Naive thymus-derived CD4-positive, alpha-beta T cell (primary cell): ENCODE data around the gene SSBP3. TPM values are rescaled to one million over a fixed set of nuclear protein-coding genes. Genes with fewer than 3 reads are reported as not detected.

Experiments
- ATAC-seq: fragments of 150-1000 bp; cut with Tn5 transposase; 2 replicates; pipeline ENCODE4 v1.10.0; 2021; ENCODE audit warnings: mild to moderate bottlenecking, moderate library complexity
- CTCF ChIA-PET: fragments of 350-600 bp; sonication (Branson Sonifier 250); formaldehyde crosslinking; loops from one replicate; lab custom pipeline; 2021; ENCODE audit warnings: antibody characterized with exemption; lab: Charles Lee
- POLR2A ChIA-PET: fragments of 350-600 bp; sonication (Branson Sonifier 250); formaldehyde crosslinking; loops from one replicate; lab custom pipeline; 2021; ENCODE audit warnings: antibody characterized with exemption, inconsistent platforms; lab: Charles Lee
- DNase-seq, 9 donors: peaks; one replicate each; pipeline versions ENCODE4 v3.0.0 to v3.0.0-alpha.2; 2020 to 2022; ENCODE audit warnings: mixed read lengths in 1 of 9
- H3K27ac ChIP-seq: one replicate; pipeline ENCODE4 v1.7.0; 2013; ENCODE audit warnings: mild to moderate bottlenecking, low read depth, low read length, moderate library complexity
- H3K27me3 ChIP-seq, 2 donors: one replicate each; pipeline ENCODE4 v1.7.0; 2013; ENCODE audit warnings: low read length in 2 of 2, mild to moderate bottlenecking in 2 of 2, moderate library complexity in 2 of 2; ENCODE audit not compliant: control insufficient read depth in 2 of 2, insufficient read depth in 2 of 2
- H3K36me3 ChIP-seq, 3 experiments: 1 replicate in 2 of 3; 2 replicates in 1 of 3; pipeline ENCODE4 v1.7.0; 2013; ENCODE audit warnings: low read length in 3 of 3, mild to moderate bottlenecking in 3 of 3, moderate library complexity in 1 of 3; ENCODE audit not compliant: insufficient read depth in 3 of 3, control insufficient read depth in 2 of 3
- H3K4me1 ChIP-seq, 2 donors: one replicate each; pipeline ENCODE4 v1.7.0; 2013; ENCODE audit warnings: low read length in 2 of 2, mild to moderate bottlenecking in 2 of 2, moderate library complexity in 1 of 2; ENCODE audit not compliant: control insufficient read depth in 2 of 2, insufficient read depth in 2 of 2
- H3K4me3 ChIP-seq: 2 replicates; pipeline ENCODE4 v1.7.0; 2013; ENCODE audit warnings: mild to moderate bottlenecking, low read length
- H3K9me3 ChIP-seq, 3 experiments: 1 replicate in 2 of 3; 2 replicates in 1 of 3; pipeline ENCODE4 v1.7.0; 2013; ENCODE audit warnings: low read length in 3 of 3; ENCODE audit not compliant: control insufficient read depth in 2 of 3
- H3K27ac Mint-ChIP-seq, 9 donors: one replicate each; pipeline ENCODE4 v1.8.0; 2020 to 2022; ENCODE audit warnings: mixed read lengths in 9 of 9, mild to moderate bottlenecking in 8 of 9, moderate library complexity in 5 of 9, inconsistent platforms in 2 of 9
- H3K27me3 Mint-ChIP-seq, 5 donors: one replicate each; pipeline ENCODE4 v1.8.0; 2021 to 2022; ENCODE audit warnings: mixed read lengths in 5 of 5, mild to moderate bottlenecking in 1 of 5
- H3K36me3 Mint-ChIP-seq, 5 donors: one replicate each; pipeline ENCODE4 v1.8.0; 2020 to 2022; ENCODE audit warnings: mixed read lengths in 5 of 5, mild to moderate bottlenecking in 3 of 5, inconsistent platforms in 1 of 5
- H3K4me1 Mint-ChIP-seq, 7 donors: one replicate each; pipeline ENCODE4 v1.8.0; 2020 to 2022; ENCODE audit warnings: mixed read lengths in 7 of 7, mild to moderate bottlenecking in 3 of 7, inconsistent platforms in 1 of 7
- H3K4me3 Mint-ChIP-seq, 10 donors: one replicate each; pipeline ENCODE4 v1.8.0; 2020 to 2022; ENCODE audit warnings: mild to moderate bottlenecking in 10 of 10, mixed read lengths in 10 of 10, moderate library complexity in 6 of 10, inconsistent platforms in 2 of 10
- H3K9me3 Mint-ChIP-seq, 11 donors: one replicate each; pipeline ENCODE4 v1.8.0; 2020 to 2022; ENCODE audit warnings: mixed read lengths in 11 of 11, mild to moderate bottlenecking in 4 of 11, inconsistent platforms in 1 of 11, moderate library complexity in 1 of 11
- intact Hi-C, 2 donors: fragments of 100-400 bp; cut with micrococcal nuclease; formaldehyde crosslinking; loops; one replicate each; pipeline ENCODE4 v1.15.1; 2023
- polyA plus RNA-seq, 2 donors: library from polyadenylated mRNA; unstranded; fragments of 300-500 nt; fragmentation: Illumina TruSeq; gene quantifications; one replicate each; pipeline ENCODE4 v1.2.3, GENCODE V29; 2021
- total RNA-seq, 6 experiments: library from RNA in 5 of 6; stranded (reverse) in 5 of 6; gene quantifications; 1 replicate in 5 of 6; 2 replicates in 1 of 6; pipeline ENCODE4 v1.2.3 and lab custom pipeline; 2021 to 2026

Gene SSBP3
- total and polyA plus RNA-seq, 7 experiments from 2014 or later: 19.4 to 124 (median 80.5) TPM

GRCh38 chr1:54325284-54325683, 80.9 kb downstream of the SSBP3 start:
- H3K27me3 Mint-ChIP-seq: no peaks in the 10 kb centered on the region
- DNase-seq: no peak
- H3K4me1 Mint-ChIP-seq: peaks cover 26 to 96% (median 90%) of the 10 kb centered on the region in 7 donors
- Histone ChIP-seq H3K27ac (no peak overlapping the region), H3K9me3 (no peaks in the 10 kb centered on the region), H3K4me3 (no peak overlapping the region), H3K36me3 (no peaks in the 10 kb centered on the region), H3K4me1 (peaks cover 0 to 15% of the 10 kb centered on the region in 2 donors), H3K27me3 (no peaks in the 10 kb centered on the region)
- ChIA-PET CTCF (no interaction called here), POLR2A (no interaction called here)
- peaks cover 0 to 10% (median 0%) of the 10 kb centered on the region in 5 donors for H3K36me3 Mint-ChIP-seq
- intact Hi-C loops: loop anchor here in 1 of 2 donors (5.0 kb wide), 1 partner anchor 62 kb away; no protein-coding TSS in a partner anchor
- no peak overlapping the region for H3K4me3 Mint-ChIP-seq
- H3K9me3 Mint-ChIP-seq: no peaks in the 10 kb centered on the region
- no peak for ATAC-seq
- peak overlapping the region in 7 of 9 donors; percentile 52 to 80 (median 73) for H3K27ac Mint-ChIP-seq

- Histone ChIP-seq H3K4me3 (no peak overlapping the region), H3K36me3 (no peaks in the 10 kb centered on the region), H3K27ac (no peak overlapping the region), H3K4me1 (peaks cover 0 to 8% of the 10 kb centered on the region in 2 donors), H3K9me3 (no peaks in the 10 kb centered on the region), H3K27me3 (no peaks in the 10 kb centered on the region)
- ATAC-seq: no peak
- CTCF ChIA-PET: interaction anchor here (0.5 kb wide), 1 partner anchor 171 kb away, joined by 3 read pairs; no protein-coding TSS in a partner anchor
- POLR2A ChIA-PET: no interaction called here
- peaks cover 30 to 96% (median 90%) of the 10 kb centered on the region in 7 donors for H3K4me1 Mint-ChIP-seq
- no peaks in the 10 kb centered on the region for H3K9me3 Mint-ChIP-seq
- DNase-seq: no peak
- intact Hi-C loops: loop anchor here in 1 of 2 donors (5.0 kb wide), 1 partner anchor 63 kb away; no protein-coding TSS in a partner anchor
- H3K36me3 Mint-ChIP-seq: peaks cover 0 to 10% (median 0%) of the 10 kb centered on the region in 5 donors
- H3K4me3 Mint-ChIP-seq: no peak overlapping the region
- H3K27ac Mint-ChIP-seq: peak overlapping the region in 8 of 9 donors; percentile 11 to 88 (median 78)
- no peaks in the 10 kb centered on the region for H3K27me3 Mint-ChIP-seq
Observed at GRCh38 chr1:54324251-54325140, 81.7 kb downstream of the SSBP3 start.

DNA sequence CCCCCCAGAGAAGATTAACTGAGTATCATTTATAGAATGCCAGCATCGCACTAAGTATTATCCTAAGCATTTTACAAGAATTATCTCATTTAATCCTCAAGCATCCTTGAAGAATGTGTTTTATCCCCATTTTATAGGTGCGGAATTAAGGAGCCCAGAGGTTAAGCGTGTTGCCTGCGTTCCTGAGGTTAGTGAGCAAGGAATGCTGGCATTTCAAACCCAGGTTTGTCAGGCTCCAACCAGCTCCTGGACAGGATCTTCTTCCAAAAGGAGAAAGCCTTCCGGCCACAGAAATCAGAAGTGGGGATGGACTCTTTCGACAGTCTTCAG, 82.3 kb downstream of the SSBP3 start:
- H3K4me3 Mint-ChIP-seq: no peak overlapping the region
- intact Hi-C loops: no loop called here
- Histone ChIP-seq H3K27ac (no peak overlapping the region), H3K36me3 (no peaks in the 10 kb centered on the region), H3K4me1 (peaks cover 0 to 8% of the 10 kb centered on the region in 2 donors), H3K4me3 (no peak overlapping the region), H3K9me3 (no peaks in the 10 kb centered on the region), H3K27me3 (no peaks in the 10 kb centered on the region)
- no peaks in the 10 kb centered on the region for H3K9me3 Mint-ChIP-seq
- POLR2A ChIA-PET: no interaction called here
- peak overlapping the region in 7 of 9 donors; percentile 11 to 88 (median 49) for H3K27ac Mint-ChIP-seq
- no peak for ATAC-seq
- CTCF ChIA-PET: interaction anchor here (0.5 kb wide), 1 partner anchor 171 kb away, joined by 3 read pairs; no protein-coding TSS in a partner anchor
- peaks cover 32 to 95% (median 90%) of the 10 kb centered on the region in 7 donors for H3K4me1 Mint-ChIP-seq
- no peaks in the 10 kb centered on the region for H3K27me3 Mint-ChIP-seq
- H3K36me3 Mint-ChIP-seq: peaks cover 0 to 10% (median 0%) of the 10 kb centered on the region in 5 donors
- DNase-seq: no peak

GRCh38 chr1:54323324-54323739, 82.9 kb downstream of the SSBP3 start:
- peaks cover 35 to 95% (median 93%) of the 10 kb centered on the region in 7 donors for H3K4me1 Mint-ChIP-seq
- Histone ChIP-seq H3K27me3 (no peaks in the 10 kb centered on the region), H3K36me3 (no peaks in the 10 kb centered on the region), H3K4me1 (peaks cover 0 to 8% of the 10 kb centered on the region in 2 donors), H3K27ac (no peak overlapping the region), H3K9me3 (no peaks in the 10 kb centered on the region), H3K4me3 (no peak overlapping the region)
- ChIA-PET POLR2A (no interaction called here), CTCF (no interaction called here)
- H3K27me3 Mint-ChIP-seq: no peaks in the 10 kb centered on the region
- H3K4me3 Mint-ChIP-seq: no peak overlapping the region
- H3K27ac Mint-ChIP-seq: peak overlapping the region in 7 of 9 donors; percentile 11 to 88 (median 49)
- no peak for DNase-seq
- no peak for ATAC-seq
- H3K9me3 Mint-ChIP-seq: no peaks in the 10 kb centered on the region
- peaks cover 0 to 10% (median 0%) of the 10 kb centered on the region in 5 donors for H3K36me3 Mint-ChIP-seq
- intact Hi-C loops: no loop called here

DNA sequence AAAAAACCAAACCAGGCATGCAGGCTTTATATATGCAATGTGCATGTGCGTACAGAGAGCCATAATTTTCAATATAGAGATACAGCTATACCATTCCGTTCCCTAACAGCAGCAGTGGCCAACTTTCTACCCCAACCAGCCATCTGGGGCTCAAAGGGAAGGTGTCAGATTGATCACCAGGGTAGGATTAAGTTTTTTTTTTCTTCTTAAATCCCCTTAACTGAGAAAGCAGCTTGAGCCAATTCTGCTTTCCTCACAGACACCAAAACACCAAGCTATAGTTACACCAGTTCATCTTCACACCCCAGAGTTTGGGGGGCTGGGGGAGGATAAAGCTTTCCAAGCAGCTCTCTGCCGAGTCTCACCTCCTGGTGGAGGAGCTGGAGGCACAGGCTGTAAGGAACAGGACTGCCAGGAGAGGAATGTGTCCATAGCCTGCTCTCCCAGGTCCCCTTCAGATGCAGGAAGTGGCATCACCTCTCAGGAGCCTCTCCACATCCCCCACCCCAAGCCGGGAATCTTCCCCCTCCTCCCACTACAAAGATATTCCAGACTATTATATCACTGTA, 87.9 kb downstream of the SSBP3 start:
- Histone ChIP-seq H3K9me3 (no peaks in the 10 kb centered on the region), H3K27ac (no peak overlapping the region), H3K27me3 (no peaks in the 10 kb centered on the region), H3K36me3 (no peaks in the 10 kb centered on the region), H3K4me1 (peaks cover 0 to 14% of the 10 kb centered on the region in 2 donors), H3K4me3 (no peak overlapping the region)
- Mint-ChIP-seq H3K27ac (peak overlapping the region in 8 of 9 donors; percentile 51 to 83 (median 75)), H3K9me3 (no peaks in the 10 kb centered on the region), H3K4me3 (no peak overlapping the region), H3K36me3 (peaks cover 0 to 11% (median 5%) of the 10 kb centered on the region in 5 donors), H3K27me3 (no peaks in the 10 kb centered on the region), H3K4me1 (peaks cover 34 to 79% (median 78%) of the 10 kb centered on the region in 7 donors)
- CTCF ChIA-PET: interaction anchor here (0.7 kb wide), 1 partner anchor 115 kb away, joined by 3 read pairs; no protein-coding TSS in a partner anchor
- intact Hi-C loops: no loop called here
- DNase-seq (no peak), ATAC-seq (no peak)
- POLR2A ChIA-PET: interaction anchor here (0.8 kb wide), 1 partner anchor 8 kb away, joined by 3 read pairs; no protein-coding TSS in a partner anchor

DNA sequence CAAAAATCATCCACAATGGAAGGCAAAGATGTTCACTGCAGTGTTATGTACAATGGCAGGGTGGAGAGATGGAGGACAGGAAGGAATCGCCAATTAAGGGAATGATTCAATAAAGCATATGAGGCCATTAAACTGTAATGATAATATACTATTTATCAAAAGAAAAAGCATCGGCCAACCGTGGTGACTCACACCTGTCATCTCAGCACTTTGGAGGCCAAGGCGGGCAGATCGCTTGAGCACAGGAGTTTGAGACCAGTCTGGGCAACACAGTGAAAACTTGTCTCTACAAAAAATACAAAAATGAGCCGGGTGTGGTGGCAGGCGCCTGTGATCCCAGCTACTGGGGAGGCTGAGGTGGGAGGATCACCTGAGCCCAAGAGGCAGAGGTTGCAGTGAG, 89.1 kb downstream of the SSBP3 start:
- Histone ChIP-seq H3K27me3 (no peaks in the 10 kb centered on the region), H3K9me3 (no peaks in the 10 kb centered on the region), H3K27ac (no peak overlapping the region), H3K36me3 (no peaks in the 10 kb centered on the region), H3K4me1 (peaks cover 0 to 22% of the 10 kb centered on the region in 2 donors), H3K4me3 (no peak overlapping the region)
- peak overlapping the region in 5 of 9 donors; percentile 9 to 78 (median 32) for H3K27ac Mint-ChIP-seq
- no peak for DNase-seq
- CTCF ChIA-PET: no interaction called here
- no peaks in the 10 kb centered on the region for H3K27me3 Mint-ChIP-seq
- POLR2A ChIA-PET: no interaction called here
- no peaks in the 10 kb centered on the region for H3K9me3 Mint-ChIP-seq
- intact Hi-C loops: no loop called here
- H3K4me3 Mint-ChIP-seq: peak overlapping the region in 1 of 10 donors; percentile 38
- H3K4me1 Mint-ChIP-seq: peaks cover 40 to 80% (median 76%) of the 10 kb centered on the region in 7 donors
- H3K36me3 Mint-ChIP-seq: peaks cover 0 to 13% (median 5%) of the 10 kb centered on the region in 5 donors
- no peak for ATAC-seq
